RWPE2 (cell line): ENCODE results near the gene BRINP3.

ENCODE experiments used
- ATAC-seq: fragments of 200-7000 bp; cut with Tn5 transposase; 3 replicates; pipeline ENCODE4 v1.9.1; 2021; ENCODE audit warnings: low read depth
- DNase-seq: peaks from one replicate; pipeline ENCODE4 v3.0.0-alpha.2; 2020; ENCODE audit warnings: low spot score
- H3K27ac ChIP-seq: fragments of 450-650 bp; 2 replicates; pipeline ENCODE4 v1.5.1; 2017; ENCODE audit warnings: mild to moderate bottlenecking; ENCODE audit not compliant: poor library complexity, severe bottlenecking
- H3K27me3 ChIP-seq: fragments of 250-450 bp; sonication (Bioruptor Pico); 2 replicates; pipeline ENCODE4 v1.5.1; 2021; ENCODE audit warnings: mild to moderate bottlenecking, moderate library complexity; ENCODE audit not compliant: insufficient read depth, poor library complexity, severe bottlenecking
- H3K36me3 ChIP-seq: fragments of 250-450 bp; sonication (Bioruptor Pico); 2 replicates; pipeline ENCODE4 v1.5.1; 2020; ENCODE audit warnings: low read depth, mild to moderate bottlenecking, moderate library complexity
- H3K4me1 ChIP-seq: fragments of 250-450 bp; sonication (Bioruptor Pico); 2 replicates; pipeline ENCODE4 v1.5.1; 2021; ENCODE audit warnings: mild to moderate bottlenecking, moderate library complexity; ENCODE audit not compliant: insufficient read depth, poor library complexity, severe bottlenecking
- H3K4me3 ChIP-seq: fragments of 250-450 bp; sonication (Bioruptor Pico); 2 replicates; pipeline ENCODE4 v1.5.1; 2021; ENCODE audit warnings: mild to moderate bottlenecking, moderate library complexity; ENCODE audit not compliant: severe bottlenecking
- H3K9me3 ChIP-seq: fragments of 250-450 bp; sonication (Bioruptor Pico); 2 replicates; pipeline ENCODE4 v1.5.1; 2021; ENCODE audit warnings: mild to moderate bottlenecking, moderate library complexity; ENCODE audit not compliant: severe bottlenecking
- TF ChIP-seq, protein P1 (sequence below): fragments of 450-650 bp; IDR thresholded peaks from one replicate; pipeline ENCODE4 v1.5.1; 2017; ENCODE audit warnings: mild to moderate bottlenecking, moderate library complexity; ENCODE audit not compliant: poor library complexity, severe bottlenecking

BRINP3 gene

DNA sequence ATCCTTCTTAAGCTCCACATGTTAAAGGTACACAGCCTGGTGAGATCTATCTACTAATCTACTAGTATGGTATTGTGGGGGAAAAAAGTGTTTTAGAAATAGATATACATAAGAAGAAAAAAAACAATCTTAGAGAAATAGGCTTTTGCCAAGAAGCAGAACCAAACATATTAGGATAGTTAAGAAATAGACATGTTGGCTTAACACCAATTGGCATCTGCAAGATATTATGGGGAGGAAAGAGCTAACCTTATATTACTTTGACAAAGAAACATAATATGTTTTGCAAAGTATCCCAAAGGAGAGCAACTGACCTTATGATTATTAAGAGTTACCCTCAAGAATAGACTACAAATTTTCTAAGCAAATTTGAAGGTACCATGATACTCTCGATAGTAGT is 202.9 kb downstream of the BRINP3 start:
- DNase-seq (no peak), ATAC-seq (no peak)
- Histone ChIP-seq H3K4me1 (no peaks in the 10 kb centered on the region), H3K27me3 (no peaks in the 10 kb centered on the region), H3K27ac (no peak overlapping the region), H3K9me3 (no peaks in the 10 kb centered on the region), H3K4me3 (no peak overlapping the region), H3K36me3 (no peaks in the 10 kb centered on the region)
- TF ChIP-seq, protein P1, sequence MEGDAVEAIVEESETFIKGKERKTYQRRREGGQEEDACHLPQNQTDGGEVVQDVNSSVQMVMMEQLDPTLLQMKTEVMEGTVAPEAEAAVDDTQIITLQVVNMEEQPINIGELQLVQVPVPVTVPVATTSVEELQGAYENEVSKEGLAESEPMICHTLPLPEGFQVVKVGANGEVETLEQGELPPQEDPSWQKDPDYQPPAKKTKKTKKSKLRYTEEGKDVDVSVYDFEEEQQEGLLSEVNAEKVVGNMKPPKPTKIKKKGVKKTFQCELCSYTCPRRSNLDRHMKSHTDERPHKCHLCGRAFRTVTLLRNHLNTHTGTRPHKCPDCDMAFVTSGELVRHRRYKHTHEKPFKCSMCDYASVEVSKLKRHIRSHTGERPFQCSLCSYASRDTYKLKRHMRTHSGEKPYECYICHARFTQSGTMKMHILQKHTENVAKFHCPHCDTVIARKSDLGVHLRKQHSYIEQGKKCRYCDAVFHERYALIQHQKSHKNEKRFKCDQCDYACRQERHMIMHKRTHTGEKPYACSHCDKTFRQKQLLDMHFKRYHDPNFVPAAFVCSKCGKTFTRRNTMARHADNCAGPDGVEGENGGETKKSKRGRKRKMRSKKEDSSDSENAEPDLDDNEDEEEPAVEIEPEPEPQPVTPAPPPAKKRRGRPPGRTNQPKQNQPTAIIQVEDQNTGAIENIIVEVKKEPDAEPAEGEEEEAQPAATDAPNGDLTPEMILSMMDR, result no peak

DNA sequence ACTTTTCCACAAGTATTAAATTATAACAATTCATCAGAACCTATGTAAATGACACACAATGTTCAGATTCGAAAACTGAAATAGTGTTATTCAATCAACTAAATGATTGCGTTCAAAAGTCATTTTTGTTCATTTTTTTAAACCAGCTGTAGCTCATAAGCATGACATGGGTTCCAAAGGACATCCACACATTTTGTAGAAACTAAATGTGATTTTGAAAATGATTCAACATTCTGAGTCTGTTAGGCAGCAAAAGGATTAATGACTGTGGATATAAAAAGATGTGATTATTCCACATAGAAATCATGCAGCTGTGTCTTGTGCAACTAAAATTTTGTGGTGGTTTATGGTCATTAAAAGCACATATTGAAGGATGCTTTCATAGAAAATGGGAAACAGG is 204.5 kb downstream of the BRINP3 start:
- Histone ChIP-seq H3K4me1 (no peaks in the 10 kb centered on the region), H3K9me3 (no peaks in the 10 kb centered on the region), H3K4me3 (no peak overlapping the region), H3K27me3 (no peaks in the 10 kb centered on the region), H3K27ac (no peak overlapping the region), H3K36me3 (no peaks in the 10 kb centered on the region)
- TF ChIP-seq, protein P1, result no peak
- DNase-seq (no peak), ATAC-seq (no peak)

DNA sequence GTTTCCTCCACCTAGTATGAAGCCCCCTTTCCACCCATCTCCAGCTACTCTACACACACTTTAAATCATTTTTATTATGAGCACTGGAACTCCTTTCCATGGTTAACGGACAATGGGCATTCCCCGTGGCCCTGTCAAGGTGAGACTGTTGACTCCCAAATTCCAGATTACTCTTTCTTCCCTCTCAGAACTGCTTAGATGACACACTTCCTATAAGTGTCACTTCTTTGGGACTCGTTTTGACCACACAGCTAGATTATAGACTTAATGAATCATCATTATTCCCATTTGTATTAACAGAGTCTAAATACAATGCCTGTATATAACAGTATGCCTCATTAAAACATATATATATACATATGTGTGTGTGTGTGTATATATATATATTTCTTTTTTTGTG is 215.1 kb downstream of the BRINP3 start:
- Histone ChIP-seq H3K9me3 (no peaks in the 10 kb centered on the region), H3K4me1 (no peaks in the 10 kb centered on the region), H3K4me3 (no peak overlapping the region), H3K27me3 (peaks cover 2% of the 10 kb centered on the region), H3K36me3 (no peaks in the 10 kb centered on the region), H3K27ac (no peak overlapping the region)
- DNase-seq (no peak), ATAC-seq (no peak)
- TF ChIP-seq, protein P1, result no peak

DNA sequence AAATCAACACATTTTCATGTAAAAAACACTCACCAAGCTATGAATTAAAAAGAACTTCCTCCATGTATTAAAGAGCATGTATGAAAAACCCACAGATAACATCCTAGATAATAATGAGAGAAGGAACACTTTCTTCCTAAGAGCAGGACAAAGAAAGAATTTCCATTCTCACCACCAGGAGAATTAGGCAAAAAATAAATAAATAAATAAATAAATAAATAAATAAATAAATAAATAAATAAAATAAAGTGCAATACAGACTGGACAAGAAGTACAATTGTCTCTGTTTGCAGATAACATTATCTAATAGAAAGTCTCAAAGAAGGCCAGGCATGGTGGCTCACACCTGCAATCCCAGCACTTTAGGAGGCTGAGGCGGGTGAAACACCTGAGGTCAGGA is 218.2 kb downstream of the BRINP3 start:
- TF ChIP-seq, protein P1, result no peak
- H3K9me3 ChIP-seq, result no peaks in the 10 kb centered on the region
- ATAC-seq, result no peak

DNA sequence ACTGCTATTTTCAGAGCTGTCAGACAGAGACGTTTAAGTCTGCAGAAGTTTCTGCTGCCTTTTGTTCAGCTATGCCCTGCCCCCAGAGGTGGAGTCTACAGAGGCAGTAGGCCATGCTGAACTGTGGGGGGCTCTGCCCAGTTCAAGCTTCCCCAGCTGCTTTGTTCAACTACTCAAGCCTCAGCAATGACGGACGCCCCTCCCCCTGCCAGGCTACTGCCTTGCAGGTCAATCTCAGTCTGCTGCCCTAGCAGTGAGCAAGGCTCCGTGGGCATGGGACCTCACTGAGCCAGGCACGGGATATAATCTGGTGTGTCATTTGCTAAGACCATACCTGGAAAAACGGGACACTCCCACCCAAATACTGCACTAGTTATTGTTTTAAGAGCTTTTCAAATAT is 219.7 kb downstream of the BRINP3 start:
- no peak overlapping the region for H3K4me3 ChIP-seq
- no peaks in the 10 kb centered on the region for H3K4me1 ChIP-seq
- H3K27me3 ChIP-seq, result no peaks in the 10 kb centered on the region
- no peaks in the 10 kb centered on the region for H3K9me3 ChIP-seq
- no peak for ATAC-seq
- H3K27ac ChIP-seq, result no peak overlapping the region
- H3K36me3 ChIP-seq, result no peaks in the 10 kb centered on the region
- TF ChIP-seq, protein P1, result no peak
- no peak for DNase-seq

More for the DNA sequence above, 218.2 kb downstream of the BRINP3 start:
- H3K36me3 ChIP-seq, result no peaks in the 10 kb centered on the region
- no peak overlapping the region for H3K27ac ChIP-seq
- DNase-seq, result no peak
- no peak overlapping the region for H3K4me3 ChIP-seq
- no peaks in the 10 kb centered on the region for H3K27me3 ChIP-seq
- H3K4me1 ChIP-seq, result no peaks in the 10 kb centered on the region
